ENCODE measurements around the gene G6PC2.
"Not testable (repeated sequence)": the region's sequence is repeated elsewhere in the genome, so short reads cannot be mapped to it uniquely, and the experiment has no call there.

G6PC2 gene

GRCh38 chr2:168901003-168901402 is at the start of gene G6PC2:
TSS of gene G6PC2 (plus strand) at chr2:168901291. CDS start at chr2:168901332, 41 bp downstream.
- DNase-seq: no peak

DNA sequence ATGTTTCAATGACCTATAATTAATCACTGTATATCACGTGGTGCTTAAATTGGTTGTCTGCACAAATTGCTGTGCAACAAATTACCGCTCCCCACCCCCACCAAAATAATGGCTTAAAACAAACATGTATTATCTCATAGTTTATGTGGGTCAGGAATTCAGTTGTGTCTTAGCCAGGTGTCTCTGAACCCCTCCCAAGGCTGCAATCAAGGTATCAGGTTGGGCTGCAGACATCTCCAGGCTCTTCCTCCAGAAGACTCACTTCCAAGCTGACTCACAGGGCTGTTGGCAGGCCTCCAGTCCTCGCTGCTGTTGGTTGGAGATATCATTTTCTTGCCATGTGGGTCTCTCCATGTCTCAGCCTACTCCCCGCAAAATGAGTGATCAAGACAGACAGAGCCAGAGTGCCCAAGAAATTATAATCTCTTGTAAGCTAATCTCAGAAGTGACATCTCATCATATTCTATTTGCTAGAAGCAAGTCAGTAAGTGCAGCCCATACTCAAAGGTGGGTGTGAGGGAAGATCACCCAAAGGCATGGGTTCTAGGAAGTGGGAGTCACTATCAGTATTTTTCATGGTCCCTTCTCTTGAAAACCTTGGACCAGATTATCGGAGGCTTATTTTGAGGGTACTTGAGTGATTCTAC is 49.3 kb upstream of the G6PC2 start:
- no peak for DNase-seq

DNA sequence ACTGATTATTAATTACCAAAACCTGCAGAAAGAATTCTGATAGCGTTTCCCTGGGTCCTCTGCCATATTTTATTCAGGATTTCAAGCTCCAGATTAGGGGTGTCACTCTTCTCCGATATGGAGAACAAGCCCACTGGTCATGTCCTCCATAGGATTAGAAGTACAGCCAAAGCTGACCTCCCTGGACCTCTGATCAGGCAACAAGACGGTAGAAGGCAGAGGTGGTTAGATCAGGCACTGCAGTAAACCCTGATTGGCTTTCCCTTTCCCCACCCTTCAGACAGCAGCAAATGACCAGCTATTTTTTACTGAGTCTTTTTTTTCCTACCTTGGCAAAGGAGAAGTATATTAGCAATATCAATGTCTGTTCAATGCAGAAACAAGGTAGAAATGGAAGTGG is 48.6 kb upstream of the G6PC2 start:
- no peak for DNase-seq

DNA sequence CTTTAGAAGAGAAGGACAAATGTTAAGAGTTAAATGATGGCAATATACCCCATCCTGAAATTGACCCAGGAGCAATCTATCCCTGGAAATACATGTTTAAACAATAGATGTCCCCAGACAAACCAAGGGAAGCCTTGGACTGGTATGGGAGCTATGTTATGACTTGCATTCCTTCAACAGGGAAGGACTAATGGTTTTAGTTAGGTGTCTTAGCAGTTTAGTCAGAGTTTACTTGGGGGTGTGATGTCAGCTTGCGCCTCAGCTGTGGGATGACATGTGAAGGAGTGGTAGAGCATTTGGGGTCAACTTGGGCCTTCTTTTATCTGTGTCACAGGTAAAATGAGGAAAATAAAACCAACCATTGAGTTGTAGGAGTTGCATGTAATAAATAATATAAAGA is 47.6 kb upstream of the G6PC2 start:
- no peak for DNase-seq

GRCh38 chr2:168854651-168855050 is 46.4 kb upstream of the G6PC2 start:
- DNase-seq: no peak

DNA sequence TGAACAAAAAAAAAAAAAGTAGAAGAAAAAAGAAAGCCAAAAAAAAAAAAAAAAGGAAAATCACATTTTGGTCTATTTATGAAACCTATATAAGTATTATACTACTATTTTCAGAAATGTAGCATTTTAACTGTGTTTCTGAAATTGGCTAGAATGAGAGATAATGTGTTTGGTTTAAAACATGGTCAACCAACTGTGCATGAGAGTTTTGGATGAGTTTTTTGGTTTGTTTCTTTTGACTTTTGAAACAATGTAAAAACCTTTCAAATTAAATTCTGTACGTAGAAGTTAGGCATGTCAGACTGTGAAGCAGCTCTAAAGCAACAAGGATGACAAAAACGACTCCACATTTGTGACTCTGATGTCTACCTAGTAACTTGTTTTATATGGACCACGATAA is 45.5 kb upstream of the G6PC2 start:
- no peak for DNase-seq

GRCh38 chr2:168858146-168858545 is 42.9 kb upstream of the G6PC2 start:
- DNase-seq: no peak

DNA sequence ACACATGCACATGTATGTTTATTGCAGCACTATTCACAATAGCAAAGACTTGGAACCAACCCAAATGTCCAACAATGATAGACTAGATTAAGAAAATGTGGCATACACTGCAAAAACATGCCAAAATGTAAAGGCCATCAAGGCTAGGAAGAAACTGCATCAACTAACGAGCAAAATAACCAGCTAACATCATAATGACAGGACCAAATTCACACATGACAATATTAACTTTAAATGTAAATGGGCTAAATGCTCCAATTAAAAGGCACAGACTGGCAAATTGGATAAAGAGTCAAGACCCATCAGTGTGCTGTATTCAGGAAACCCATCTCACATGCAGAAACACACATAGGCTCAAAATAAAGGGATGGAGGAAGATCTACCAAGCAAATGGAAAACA is 33.9 kb upstream of the G6PC2 start:
- DNase-seq: not testable (repeated sequence)

- DNase-seq: not testable (repeated sequence)
Measured at GRCh38 chr2:168870369-168870768, 30.7 kb upstream of the G6PC2 start.

- DNase-seq: not testable (repeated sequence)
Measured at GRCh38 chr2:168870824-168871223, 30.3 kb upstream of the G6PC2 start.

DNA sequence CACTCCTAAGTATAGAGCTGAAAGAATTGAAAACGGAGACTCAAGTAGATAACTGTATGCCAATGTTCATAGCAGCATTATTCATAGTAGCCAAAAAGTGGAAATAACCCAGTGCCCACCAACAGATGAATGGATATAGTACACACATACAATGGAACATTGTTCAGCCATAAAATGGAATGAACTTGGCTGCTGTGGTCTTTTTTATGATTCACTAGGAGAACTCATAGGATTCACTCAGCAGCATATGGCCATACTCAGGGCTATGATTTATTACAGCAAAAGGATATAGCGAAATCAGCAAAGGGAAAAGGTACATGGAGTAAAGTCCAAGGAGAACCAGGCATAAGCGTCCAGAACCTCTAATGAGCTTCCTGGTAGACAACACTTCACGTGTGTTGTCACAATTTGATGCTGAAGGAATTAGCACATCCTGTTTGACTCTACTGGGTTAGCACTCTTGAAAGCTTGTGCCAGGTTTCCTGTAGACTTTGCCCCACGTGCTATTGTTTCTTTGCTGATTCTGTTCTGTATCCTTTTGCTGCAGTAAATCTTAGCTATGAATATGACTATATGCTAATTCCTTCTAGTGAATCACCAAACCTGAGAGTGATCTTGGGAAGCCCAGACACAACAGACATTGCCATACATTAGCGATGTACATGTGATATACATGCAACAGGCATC is 26.6 kb upstream of the G6PC2 start:
- no peak for DNase-seq

GRCh38 chr2:168882163-168882562 is 18.9 kb upstream of the G6PC2 start:
- not testable (repeated sequence) for DNase-seq

DNA sequence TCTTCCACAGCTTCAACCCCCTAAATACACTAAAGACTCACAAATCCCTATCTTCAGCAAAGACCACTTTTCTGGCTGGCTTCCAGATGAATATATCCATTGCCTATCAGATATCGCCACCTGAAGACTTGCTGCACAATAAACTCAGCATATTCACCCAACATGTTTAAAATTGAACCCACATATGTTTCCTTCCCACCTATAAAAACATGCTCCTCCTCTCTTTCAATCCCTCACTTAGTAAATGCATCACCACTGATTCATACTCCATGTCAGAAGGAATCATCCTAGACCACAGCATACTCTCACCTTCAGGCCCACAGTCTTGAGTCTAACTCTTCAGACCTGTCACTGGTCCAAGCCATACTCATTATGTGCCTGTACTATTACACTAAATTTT is 16.1 kb upstream of the G6PC2 start:
- DNase-seq: no peak

- DNase-seq: no peak
Measured at GRCh38 chr2:168889635-168890005, 11.5 kb upstream of the G6PC2 start.

GRCh38 chr2:168890006-168890782 is 10.9 kb upstream of the G6PC2 start, which contains the start of gene SPC25:
TSS of gene SPC25 (minus strand) at chr2:168890430. CDS start at chr2:168889519, 911 bp downstream.
- peak; percentile 96 for DNase-seq

GRCh38 chr2:168892327-168892726 is 8.8 kb upstream of the G6PC2 start:
- DNase-seq: no peak

- DNase-seq: no peak
Measured at GRCh38 chr2:168894101-168894500, 7.0 kb upstream of the G6PC2 start.

- DNase-seq: no peak
Measured at GRCh38 chr2:168894720-168895119, 6.4 kb upstream of the G6PC2 start.

- no peak for DNase-seq
Measured at GRCh38 chr2:168895771-168896170, 5.3 kb upstream of the G6PC2 start.

DNA sequence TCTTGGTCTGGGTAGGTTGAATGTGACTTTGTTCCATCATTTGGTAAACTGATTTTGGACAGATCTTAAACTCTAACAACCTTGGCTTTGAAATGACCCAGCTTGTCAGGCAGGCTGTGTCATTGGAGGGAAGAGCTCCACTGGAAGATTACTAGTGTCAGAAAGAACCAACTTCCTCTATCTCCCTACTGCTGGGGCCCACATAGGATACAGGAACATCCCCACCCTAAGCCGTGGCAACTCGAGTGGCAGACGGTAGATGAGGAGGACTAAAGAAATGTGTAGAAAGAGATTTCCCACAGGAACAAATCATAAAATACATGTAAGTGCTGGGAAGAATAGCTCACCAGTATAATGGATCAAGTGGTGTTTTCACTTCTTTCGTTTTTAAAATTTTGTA is 4.3 kb upstream of the G6PC2 start:
- no peak for DNase-seq

- DNase-seq: no peak
Measured at GRCh38 chr2:168897449-168897848, 3.6 kb upstream of the G6PC2 start.

- DNase-seq: no peak
Measured at GRCh38 chr2:168903888-168904287, 2.8 kb downstream of the G6PC2 start.

DNA sequence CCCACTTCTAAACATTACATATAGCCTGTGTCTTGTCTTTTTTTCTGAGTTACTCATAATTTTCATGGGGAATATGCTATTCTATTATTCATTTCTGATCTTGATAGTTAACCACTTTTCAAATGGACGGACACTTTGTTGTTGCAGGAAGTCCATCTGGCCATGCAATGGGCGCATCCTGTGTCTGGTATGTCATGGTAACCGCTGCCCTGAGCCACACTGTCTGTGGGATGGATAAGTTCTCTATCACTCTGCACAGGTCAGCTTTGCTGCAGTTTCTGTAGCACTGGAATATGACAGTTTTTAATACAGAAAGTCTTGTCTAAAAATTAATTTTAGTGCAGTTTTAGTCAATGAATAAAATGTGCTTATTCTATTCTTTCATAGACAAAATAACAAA is 3.3 kb downstream of the G6PC2 start:
- no peak for DNase-seq

Data from activated CD4-positive, alpha-beta T cell treated with anti-CD3 and anti-CD28 coated beads, Interleukin-2, Interleukin-6, amounts not matched to agents 100 ng/mL and 50 ng/mL, durations not matched to agents 16 hours and 8 hours (primary cell).